MM.1S (cell line): ENCODE measurements around the gene GARIN6.
"Not testable (repeated sequence)": the region's sequence is repeated elsewhere in the genome, so short reads cannot be mapped to it uniquely, and the experiment has no call there.

Experiments
- CTCF ChIP-seq: fragments of 300-600 bp; sonication (generic); IDR thresholded peaks from 2 replicates; pipeline ENCODE4 v1.5.1; 2016; ENCODE audit warnings: antibody characterized with exemption, low read length, mixed read lengths
- EZH2 ChIP-seq: fragments of 300-600 bp; sonication (generic); optimal IDR thresholded peaks from 2 replicates; pipeline ENCODE3; 2017; ENCODE audit warnings: low read depth, mild to moderate bottlenecking, antibody characterized with exemption, low read length, mixed read lengths

GRCh38 chr12:99624591-99624990 is 23.0 kb upstream of the GARIN6 start:
- not testable (repeated sequence) for TF ChIP-seq CTCF, EZH2
